Activated CD4-positive, alpha-beta T cell treated with anti-CD3 and anti-CD28 coated beads, Interleukin-2, Interleukin-6, amounts not matched to agents 100 ng/mL and 50 ng/mL, durations not matched to agents 16 hours and 8 hours (primary cell): Measurements from ENCODE around the gene SYNGR2.
"Not testable (repeated sequence)": the region's sequence is repeated elsewhere in the genome, so short reads cannot be mapped to it uniquely, and the experiment has no call there.

Source experiments
- DNase-seq: peaks from one replicate; pipeline ENCODE4 v3.0.0-alpha.2; 2020

The SYNGR2 gene

DNA sequence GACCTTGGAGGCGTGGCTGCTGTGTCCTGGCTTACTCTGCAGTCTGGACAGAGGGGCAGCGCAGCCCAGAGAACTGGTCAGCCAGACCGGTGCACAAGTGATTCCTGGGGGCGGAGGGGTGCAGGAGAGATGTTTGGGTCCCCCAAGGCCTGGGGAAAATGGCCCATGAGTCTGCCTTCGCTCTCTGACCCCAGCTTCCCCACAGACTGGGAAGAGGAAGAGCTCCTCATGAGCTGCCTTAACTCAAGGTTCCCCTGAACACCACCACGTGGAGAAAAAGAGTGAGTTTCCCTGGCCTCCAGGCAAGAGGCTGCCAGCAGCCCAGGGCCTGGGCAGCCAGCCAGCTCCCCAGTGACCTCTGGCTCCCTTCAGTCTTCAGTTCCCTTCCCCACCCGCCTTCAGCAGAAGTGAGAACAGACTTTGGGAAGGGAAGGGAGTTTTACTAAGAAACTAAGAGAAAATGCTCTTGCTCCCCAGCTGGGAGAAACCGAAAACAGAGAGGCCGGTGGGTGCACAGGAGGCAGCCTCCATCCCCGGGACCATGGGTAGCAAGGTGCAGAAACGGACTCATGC lies 24.1 kb upstream of the SYNGR2 start:
- no peak for DNase-seq

- no peak for DNase-seq
Observed at GRCh38 chr17:78144736-78145641, 23.4 kb upstream of the SYNGR2 start.

- no peak for DNase-seq
Observed at GRCh38 chr17:78146471-78146869, 21.9 kb upstream of the SYNGR2 start.

DNA sequence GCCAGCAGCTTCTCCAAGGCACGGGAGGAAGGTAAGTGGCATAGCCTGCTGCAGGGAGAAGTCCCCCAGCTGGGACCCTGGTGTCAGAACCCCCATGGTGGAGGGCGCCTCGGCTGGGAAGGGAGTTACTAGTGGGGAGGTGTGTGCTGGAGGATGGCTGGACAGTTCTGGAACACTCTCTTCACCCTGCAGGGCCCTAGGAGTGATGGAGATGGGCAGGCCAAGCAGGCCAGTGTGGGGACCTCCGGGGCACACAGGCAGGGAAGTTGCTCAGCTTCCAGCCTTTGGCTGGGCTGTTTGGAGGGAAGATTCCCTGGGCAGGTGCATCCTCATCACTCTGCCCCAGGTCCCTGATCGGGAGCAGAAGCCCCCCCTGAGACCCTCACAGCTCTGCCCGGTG lies 21.5 kb upstream of the SYNGR2 start:
- no peak for DNase-seq

DNA sequence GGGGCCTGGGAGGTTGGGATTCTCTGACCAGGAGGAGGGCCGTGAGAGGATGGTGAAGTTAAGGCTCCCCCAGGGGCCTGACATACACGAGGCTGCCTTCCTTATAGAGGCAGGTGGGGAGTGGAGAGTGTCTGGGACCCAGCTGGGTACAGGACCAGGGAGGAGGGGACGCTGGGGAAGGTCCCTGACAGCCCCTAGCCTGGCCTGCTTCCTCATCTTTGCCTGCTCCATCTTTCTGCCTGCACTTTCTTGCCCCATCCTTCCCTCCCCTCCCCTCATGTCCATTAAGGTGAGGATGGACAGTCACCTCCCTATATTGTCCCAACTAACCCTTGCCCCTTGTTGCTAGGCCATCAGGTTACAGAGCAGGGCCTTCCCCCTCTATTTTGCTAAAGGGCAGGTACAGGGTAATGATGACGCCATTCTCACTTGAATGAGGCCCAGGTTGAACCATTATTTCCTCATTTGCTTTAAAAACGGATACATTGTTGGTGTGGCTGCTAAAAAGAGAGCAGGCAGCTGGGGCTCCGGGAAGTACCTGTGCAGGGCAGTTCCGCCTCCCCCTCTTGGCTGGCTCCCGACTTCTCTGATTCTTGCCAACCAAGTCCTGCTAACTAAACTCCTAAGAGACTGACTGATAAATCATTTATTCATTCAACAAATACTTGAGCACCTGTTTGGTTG lies 20.9 kb upstream of the SYNGR2 start:
- no peak for DNase-seq

GRCh38 chr17:78148286-78149016 lies 19.9 kb upstream of the SYNGR2 start:
- no peak for DNase-seq

- DNase-seq, result no peak
Observed at GRCh38 chr17:78151514-78152008, 16.8 kb upstream of the SYNGR2 start.

DNA sequence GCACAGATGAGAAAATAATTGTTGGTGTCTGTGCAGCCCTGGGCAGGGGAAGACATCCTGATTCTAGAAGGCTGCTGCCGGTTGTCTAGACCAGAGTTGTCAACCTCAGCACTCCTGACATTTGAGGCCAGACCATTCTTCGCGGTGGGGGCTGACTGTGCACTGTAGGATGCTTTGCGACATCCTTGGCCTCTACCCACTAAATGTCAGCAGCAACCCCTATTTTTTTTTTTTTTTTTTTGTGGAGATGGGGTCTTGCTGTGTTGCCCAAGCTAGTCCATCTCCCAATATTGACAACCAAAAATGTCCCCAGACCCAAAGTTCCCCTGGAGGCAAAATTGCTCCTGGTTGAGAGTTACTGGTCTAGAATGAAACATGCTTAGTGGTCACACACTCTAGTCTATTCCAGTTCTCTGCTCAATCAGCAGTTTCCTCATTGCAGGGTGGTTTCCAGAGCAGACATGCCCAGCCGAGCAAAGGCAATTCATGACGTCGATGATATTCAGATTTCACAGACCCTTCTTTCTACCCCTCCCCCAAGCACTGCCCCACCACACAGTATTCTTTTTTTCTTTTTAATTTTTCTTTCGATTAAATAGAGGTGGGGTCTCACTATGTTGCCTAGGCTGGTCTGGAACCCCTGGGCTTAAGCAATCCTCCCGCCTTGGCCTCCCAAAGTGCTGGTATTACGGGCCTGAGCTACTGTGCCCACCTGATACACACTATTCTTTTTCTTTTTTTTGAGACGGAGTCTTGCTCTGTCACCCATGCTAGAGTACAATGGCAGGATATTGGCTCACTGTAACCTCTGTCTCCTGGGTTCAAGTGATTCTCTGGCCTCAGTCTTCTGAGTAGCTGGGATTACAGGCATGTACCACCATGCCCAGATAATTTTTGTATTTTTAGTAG lies 13.2 kb upstream of the SYNGR2 start:
- DNase-seq, result peak; percentile 46

- DNase-seq, result peak; percentile 58
Observed at GRCh38 chr17:78159575-78160158, 8.7 kb upstream of the SYNGR2 start.

GRCh38 chr17:78163881-78164747 lies 4.3 kb upstream of the SYNGR2 start:
- no peak for DNase-seq

DNA sequence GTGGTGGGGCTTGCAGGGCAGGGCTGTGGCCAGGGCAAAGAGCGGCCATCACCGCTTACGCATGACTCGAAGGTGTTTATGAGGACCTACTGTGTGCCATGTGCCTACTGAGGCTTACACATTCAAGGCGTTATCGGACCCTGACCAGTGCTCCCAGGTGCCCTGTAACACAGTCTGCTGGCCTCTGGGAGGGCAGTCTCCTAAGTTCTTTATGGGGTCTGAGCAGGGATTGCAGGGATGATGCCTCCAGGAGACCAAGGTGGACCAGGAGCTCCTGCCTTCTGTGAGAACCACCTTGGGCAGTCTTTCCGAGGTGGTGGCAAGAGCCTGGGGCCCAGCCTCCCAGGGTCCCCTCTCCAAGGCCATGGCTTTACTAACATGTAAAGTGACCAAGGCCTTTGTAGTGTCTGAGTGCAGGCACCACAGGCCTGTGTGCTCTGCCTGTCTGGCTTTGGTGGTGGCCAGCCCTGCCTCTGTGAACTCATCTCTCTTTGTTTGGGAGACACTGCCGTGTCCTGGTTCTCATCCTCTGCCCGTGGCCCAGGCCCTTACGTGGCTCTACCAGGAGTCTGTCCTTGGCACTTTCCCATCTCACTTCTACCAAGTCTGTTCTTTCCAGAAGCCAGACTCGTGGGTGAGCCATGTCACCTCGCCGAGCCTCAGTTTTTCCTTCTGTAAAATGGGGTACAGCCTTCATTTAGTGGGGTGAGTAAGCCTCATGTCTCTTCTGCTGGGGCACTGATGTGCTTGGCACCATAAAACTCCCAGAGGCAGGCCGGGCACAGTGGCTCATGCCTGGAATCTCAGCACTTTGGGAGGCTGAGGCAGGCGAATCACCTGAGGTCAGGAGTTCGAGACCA lies 3.4 kb upstream of the SYNGR2 start:
- DNase-seq, result no peak

DNA sequence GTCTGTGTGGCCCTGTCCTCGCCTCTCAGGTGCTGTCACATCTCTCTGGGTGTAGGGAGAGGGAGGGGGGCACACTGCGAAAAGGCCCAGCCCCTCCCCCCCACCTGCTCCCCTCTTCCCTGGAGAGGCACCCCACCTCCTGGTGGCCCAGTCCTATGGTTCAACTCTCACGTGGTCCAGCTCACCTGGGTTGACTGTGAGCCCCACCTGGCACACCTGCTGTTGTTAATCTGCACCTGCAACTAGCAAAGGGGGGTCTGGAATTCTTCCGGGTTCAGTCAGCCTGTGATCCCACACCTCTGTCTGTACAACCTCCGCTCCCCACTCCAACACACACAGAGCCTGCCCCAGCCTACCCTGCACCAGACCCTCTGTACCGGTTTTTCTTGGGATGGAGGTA lies 2.0 kb upstream of the SYNGR2 start:
- DNase-seq, result no peak

DNA sequence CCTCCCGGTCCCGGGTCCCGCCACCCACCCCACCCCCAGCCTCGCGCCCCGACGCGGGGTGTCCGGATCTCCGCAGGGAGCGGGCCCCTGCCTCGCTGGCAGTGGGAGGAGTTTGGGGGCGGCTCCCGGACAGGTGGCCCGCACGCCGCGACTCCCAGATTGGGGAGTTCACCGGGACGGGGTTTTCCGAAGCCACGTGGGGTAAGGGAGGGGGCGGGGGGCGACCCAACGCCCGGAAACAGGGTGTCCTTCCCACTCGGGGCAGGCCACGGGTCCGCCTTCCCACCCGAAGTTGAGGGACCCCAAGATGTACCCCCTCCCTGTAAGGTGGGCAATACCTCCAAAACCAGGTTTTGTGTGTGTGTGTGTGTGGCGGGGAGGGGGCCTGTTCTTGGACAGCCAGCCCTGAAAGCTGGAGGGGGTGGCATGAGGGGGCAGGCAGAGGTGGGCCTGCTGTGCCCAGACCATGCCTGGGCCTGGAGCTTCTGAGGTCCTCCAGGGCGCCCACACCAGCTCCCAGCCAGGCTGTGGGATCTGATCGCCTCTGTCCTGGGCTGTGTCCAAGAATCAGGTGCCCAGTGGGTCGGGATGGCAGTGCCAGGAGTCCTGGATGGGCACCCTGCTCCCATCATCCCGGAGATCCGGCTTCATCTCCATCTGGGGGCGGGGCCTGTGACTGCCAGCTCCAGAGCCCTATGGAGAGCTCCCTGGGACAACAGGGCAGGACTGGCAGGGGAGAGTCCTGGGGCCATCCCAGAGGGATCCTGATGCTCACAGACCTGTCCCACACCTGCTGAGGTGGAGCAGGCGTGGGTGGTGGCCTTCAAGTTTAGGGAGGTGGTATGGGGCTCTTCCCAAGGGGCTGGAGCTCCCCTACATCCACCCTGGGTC lies 767 bp downstream of the SYNGR2 start:
- peak; percentile 62 for DNase-seq

- no peak for DNase-seq
Observed at GRCh38 chr17:78170692-78171590, 2.6 kb downstream of the SYNGR2 start.

DNA sequence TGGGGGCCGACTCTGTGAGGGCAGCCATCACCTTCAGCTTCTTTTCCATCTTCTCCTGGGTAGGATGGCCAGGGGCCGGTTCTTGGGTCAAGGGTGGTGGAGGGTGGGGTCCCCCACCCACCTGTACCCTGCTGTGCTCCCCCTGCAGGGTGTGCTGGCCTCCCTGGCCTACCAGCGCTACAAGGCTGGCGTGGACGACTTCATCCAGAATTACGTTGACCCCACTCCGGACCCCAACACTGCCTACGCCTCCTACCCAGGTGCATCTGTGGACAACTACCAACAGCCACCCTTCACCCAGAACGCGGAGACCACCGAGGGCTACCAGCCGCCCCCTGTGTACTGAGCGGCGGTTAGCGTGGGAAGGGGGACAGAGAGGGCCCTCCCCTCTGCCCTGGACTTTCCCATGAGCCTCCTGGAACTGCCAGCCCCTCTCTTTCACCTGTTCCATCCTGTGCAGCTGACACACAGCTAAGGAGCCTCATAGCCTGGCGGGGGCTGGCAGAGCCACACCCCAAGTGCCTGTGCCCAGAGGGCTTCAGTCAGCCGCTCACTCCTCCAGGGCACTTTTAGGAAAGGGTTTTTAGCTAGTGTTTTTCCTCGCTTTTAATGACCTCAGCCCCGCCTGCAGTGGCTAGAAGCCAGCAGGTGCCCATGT lies 3.3 kb downstream of the SYNGR2 start:
- DNase-seq, result not testable (repeated sequence)

- no peak for DNase-seq
Observed at GRCh38 chr17:78172249-78173051, 4.1 kb downstream of the SYNGR2 start.
